ENCODE data around the gene CNFN. TPM values are rescaled to one million over a fixed set of nuclear protein-coding genes. Genes with fewer than 3 reads are reported as not detected.

Gene CNFN
- total RNA-seq, 1 experiment from 2014 or later: 7.1 TPM

GRCh38 chr19:42427313-42427712 is 37.2 kb upstream of the CNFN start, which contains the start of gene LIPE:
Gene LIPE (minus strand): TSS chr19:42427388. CDS start chr19:42427149, 239 bp downstream.
- H3K23ac ChIP-seq (ENCODE audit: insufficient read length, low read depth, low read length): no peak within 1 kb of the TSS
- H3K18ac ChIP-seq (ENCODE audit: insufficient read length, low read depth, low read length): no peak within 1 kb of the TSS
- H3K27ac ChIP-seq (ENCODE audit: insufficient read length, low read depth, low read length): no peak within 1 kb of the TSS
- no peak within 1 kb of the TSS for H3K4me3 Mint-ChIP-seq
- H3K27me3 Mint-ChIP-seq (ENCODE audit: low read depth): peaks cover 70% of the 10 kb centered on the region
- H3K36me3 Mint-ChIP-seq (ENCODE audit: insufficient read depth in 1 of 3, low read depth in 3 of 3): peaks cover 0 to 3% (median 0%) of the 10 kb centered on the region in 3 experiments; a peak in 2 of 7 replicates
- no peaks in the 10 kb centered on the region for H3K79me2 ChIP-seq (ENCODE audit: insufficient read depth, low read length)
- no peak within 1 kb of the TSS for H2BK5ac ChIP-seq (ENCODE audit: insufficient read length, low read length)
- peaks cover 0 to 3% of the 10 kb centered on the region in 2 experiments; a peak in 3 of 5 replicates for H3K9me3 Mint-ChIP-seq
- H3K79me1 ChIP-seq (ENCODE audit: insufficient read depth, low read depth, low read length, poor library complexity, severe bottlenecking): no peaks in the 10 kb centered on the region
- H3K9ac ChIP-seq (ENCODE audit: extremely low read depth, insufficient read length, low read length): no peak within 1 kb of the TSS
- no peak within 1 kb of the TSS for H3T11ph ChIP-seq (ENCODE audit: low read length)
- H3K4me2 ChIP-seq (ENCODE audit: insufficient read depth, insufficient read length, low read length): no peak within 1 kb of the TSS
- H2AK5ac ChIP-seq (ENCODE audit: insufficient read length, low read length): no peak within 1 kb of the TSS
- no peak for TF ChIP-seq CTCF (conservative IDR thresholded peaks at IDR 0.05)
- H3K27ac Mint-ChIP-seq: no peak within 1 kb of the TSS
- no peak within 1 kb of the TSS for H3K4ac ChIP-seq (ENCODE audit: low read depth, low read length)
- no peak within 1 kb of the TSS for H2BK12ac ChIP-seq (ENCODE audit: insufficient read length, low read depth, low read length)
- H4K91ac ChIP-seq (ENCODE audit: insufficient read length, low read depth, low read length): no peak within 1 kb of the TSS
- H3K9me3 ChIP-seq (ENCODE audit: control insufficient read depth, low read depth, low read length): no peaks in the 10 kb centered on the region
- H2BK15ac ChIP-seq (ENCODE audit: low read depth, low read length): no peak within 1 kb of the TSS
- no peak within 1 kb of the TSS for H3K56ac ChIP-seq (ENCODE audit: insufficient read length, low read depth, low read length)
- H4K20me1 ChIP-seq (ENCODE audit: control insufficient read depth, insufficient read depth, insufficient read length): no peaks in the 10 kb centered on the region
- no peak for DNase-seq
- peaks cover 10% of the 10 kb centered on the region; the same call in 1 of the 2 replicates for H3K27me3 ChIP-seq (ENCODE audit: insufficient read depth, low read length)
- no peak within 1 kb of the TSS for H4K5ac ChIP-seq (ENCODE audit: insufficient read length, low read depth, low read length)
- no peaks in the 10 kb centered on the region for H3K4me1 ChIP-seq (ENCODE audit: insufficient read depth, low read length)
- WGBS (ENCODE audit: extremely low coverage, insufficient read length, low lambda C conversion rate): no CpG with 5 or more reads among the region's 4 CpGs
- no peak within 1 kb of the TSS for H4K8ac ChIP-seq (replicated peaks; ENCODE audit: insufficient read length, low read depth, low read length)
- H3K14ac ChIP-seq (ENCODE audit: insufficient read depth, low read length): no peak within 1 kb of the TSS; the same call in 1 of the 2 replicates
- no peak within 1 kb of the TSS for H2AFZ ChIP-seq (ENCODE audit: low read length)
- peaks cover 7% of the 10 kb centered on the region for H3K23me2 ChIP-seq (ENCODE audit: insufficient read length, low read depth, low read length, poor library complexity, severe bottlenecking)
- no peak within 1 kb of the TSS for H2BK20ac ChIP-seq (ENCODE audit: low read depth, low read length, poor library complexity, severe bottlenecking)
- H3K4me1 Mint-ChIP-seq: peaks cover 17 to 34% of the 10 kb centered on the region in 2 experiments
- H2BK120ac ChIP-seq (ENCODE audit: low read depth, low read length, poor library complexity, severe bottlenecking): no peak within 1 kb of the TSS

Data from H9 (cell line).